NCI-H446 (cell line): ENCODE results near the gene EOLA2.
"Not testable (repeated sequence)": the region's sequence is repeated elsewhere in the genome, so short reads cannot be mapped to it uniquely, and the experiment has no call there.

Source experiments
- DNase-seq, 2 experiments: peaks; one replicate each; lab custom pipeline; 2025; lab: John Stamatoyannopoulos, UW

The EOLA2 gene

GRCh38 chrX:149932970-149933369, 5.3 kb downstream of the EOLA2 start:
- DNase-seq, result not testable (repeated sequence)

- DNase-seq, result not testable (repeated sequence)
Observed at GRCh38 chrX:149932150-149932549, 6.1 kb downstream of the EOLA2 start.

- not testable (repeated sequence) for DNase-seq
Observed at GRCh38 chrX:149931355-149931754, 6.9 kb downstream of the EOLA2 start.

GRCh38 chrX:149929400-149929799, 8.9 kb downstream of the EOLA2 start, which contains the start of gene HSFX4:
Gene HSFX4, plus strand, starts transcription at chrX:149929573. Its CDS starts 72 bp downstream, at chrX:149929645.
- DNase-seq, result not testable (repeated sequence)

- not testable (repeated sequence) for DNase-seq
Observed at GRCh38 chrX:149928635-149929034, 9.7 kb downstream of the EOLA2 start.

GRCh38 chrX:149927964-149928258, 10.4 kb downstream of the EOLA2 start:
- not testable (repeated sequence) for DNase-seq

- DNase-seq, result not testable (repeated sequence)
Observed at GRCh38 chrX:149927245-149927963, 10.9 kb downstream of the EOLA2 start.

GRCh38 chrX:149924434-149924833, 13.9 kb downstream of the EOLA2 start:
- not testable (repeated sequence) for DNase-seq

- DNase-seq, result not testable (repeated sequence)
Observed at GRCh38 chrX:149923836-149924235, 14.5 kb downstream of the EOLA2 start.

GRCh38 chrX:149916745-149917392, 21.4 kb downstream of the EOLA2 start:
- DNase-seq, result no peak

GRCh38 chrX:149910178-149910695, 28.1 kb downstream of the EOLA2 start:
- DNase-seq, result no peak

- DNase-seq, result no peak
Observed at GRCh38 chrX:149909324-149910177, 28.7 kb downstream of the EOLA2 start.

GRCh38 chrX:149908727-149909126, 29.6 kb downstream of the EOLA2 start:
- DNase-seq, result no peak

- DNase-seq, result no peak
Observed at GRCh38 chrX:149908308-149908707, 30.0 kb downstream of the EOLA2 start.

- DNase-seq, result no peak
Observed at GRCh38 chrX:149903889-149904748, 34.2 kb downstream of the EOLA2 start.

- DNase-seq, result no peak
Observed at GRCh38 chrX:149898554-149898953, 39.7 kb downstream of the EOLA2 start.

- DNase-seq, result not testable (repeated sequence)
Observed at GRCh38 chrX:149890828-149891227, 47.5 kb downstream of the EOLA2 start.
